Frontal cortex (tissue), 4 donors: ENCODE results near the gene OSBPL7. TPM values are rescaled to one million over a fixed set of nuclear protein-coding genes. Genes with fewer than 3 reads are reported as not detected.

Experiments used
- DNase-seq, 2 donors: peaks; one replicate each; pipeline ENCODE4 v3.0.0; 2012; ENCODE audit warnings: low spot score in 2 of 2
- FAIRE-seq: peaks from 2 replicates; lab custom pipeline; 2012; peaks lifted over from hg19 to GRCh38; lab: Jason Lieb, UNC
- total RNA-seq: library from RNA; depleted of rRNA; stranded (reverse); fragments of >200 nt; gene quantifications from one replicate; pipeline ENCODE4 v1.2.3, GENCODE V29; 2014
- donor health status: control.
- donor health status: control.
- donor health status: control.

OSBPL7 gene
- total RNA-seq, 1 donor from 2014 or later: 7.3 TPM

DNA sequence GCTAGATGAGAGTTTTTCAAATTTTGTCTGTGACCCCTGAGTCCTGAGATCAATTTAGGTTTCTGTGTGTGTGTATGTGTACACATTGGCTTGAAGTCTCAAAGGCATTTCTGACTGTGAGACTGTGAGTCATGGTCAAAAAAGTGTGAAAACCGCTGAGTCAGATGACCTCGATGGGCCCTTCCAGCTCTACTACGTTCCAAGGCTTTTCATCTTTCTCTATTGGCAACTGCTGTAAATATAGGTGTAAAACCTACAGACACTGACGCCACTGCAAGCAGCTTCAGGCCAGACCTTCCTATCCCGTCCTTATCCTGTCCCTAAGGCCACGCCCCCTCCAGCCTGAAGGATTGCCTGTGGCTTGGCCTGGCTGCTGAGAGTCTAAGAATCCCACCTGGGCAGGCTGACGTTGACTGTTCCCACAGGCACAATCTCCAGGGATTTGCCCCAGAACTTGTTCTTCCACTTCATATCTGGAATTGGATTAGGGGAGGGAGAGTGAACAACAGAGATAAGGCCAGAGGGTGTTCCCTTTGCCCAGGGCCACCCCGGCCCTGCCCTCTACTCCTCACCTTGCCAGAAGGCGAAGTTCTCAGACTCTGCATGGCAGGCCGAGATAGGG, 11.3 kb downstream of the OSBPL7 start:
- DNase-seq (no peak), FAIRE-seq (no peak)

DNA sequence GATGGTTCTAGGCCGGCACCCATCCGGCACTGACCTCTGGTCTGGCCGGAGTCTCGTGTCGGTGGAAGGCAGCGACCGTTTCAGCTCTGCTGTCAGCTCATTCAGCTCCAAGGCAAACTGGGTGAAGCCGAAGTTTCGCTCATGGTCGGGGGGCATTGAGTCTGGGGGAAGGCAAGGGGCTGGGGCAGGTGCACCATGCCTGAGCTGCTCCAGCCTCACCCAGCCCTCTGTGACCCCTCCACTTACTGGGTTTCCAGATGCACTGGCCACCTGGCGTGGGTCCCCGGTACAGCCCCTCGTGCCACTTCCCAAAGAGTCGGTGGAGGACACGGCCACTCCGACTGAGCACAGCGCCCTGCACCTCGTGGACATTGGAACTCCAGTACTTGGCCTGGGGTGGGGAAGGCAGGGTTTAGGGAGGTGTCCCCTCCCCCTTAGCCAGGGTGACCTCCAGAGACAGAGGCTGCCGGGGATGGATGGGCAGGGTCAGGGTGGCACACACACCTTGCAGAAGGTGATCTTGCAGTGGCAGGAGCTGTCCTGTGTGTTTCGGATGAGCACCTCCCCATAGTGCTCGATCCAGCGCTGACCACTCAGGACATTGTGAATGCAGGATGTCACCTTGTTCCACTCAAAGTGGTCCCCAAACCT, 12.6 kb downstream of the OSBPL7 start:
- DNase-seq: no peak
- FAIRE-seq: no peak

DNA sequence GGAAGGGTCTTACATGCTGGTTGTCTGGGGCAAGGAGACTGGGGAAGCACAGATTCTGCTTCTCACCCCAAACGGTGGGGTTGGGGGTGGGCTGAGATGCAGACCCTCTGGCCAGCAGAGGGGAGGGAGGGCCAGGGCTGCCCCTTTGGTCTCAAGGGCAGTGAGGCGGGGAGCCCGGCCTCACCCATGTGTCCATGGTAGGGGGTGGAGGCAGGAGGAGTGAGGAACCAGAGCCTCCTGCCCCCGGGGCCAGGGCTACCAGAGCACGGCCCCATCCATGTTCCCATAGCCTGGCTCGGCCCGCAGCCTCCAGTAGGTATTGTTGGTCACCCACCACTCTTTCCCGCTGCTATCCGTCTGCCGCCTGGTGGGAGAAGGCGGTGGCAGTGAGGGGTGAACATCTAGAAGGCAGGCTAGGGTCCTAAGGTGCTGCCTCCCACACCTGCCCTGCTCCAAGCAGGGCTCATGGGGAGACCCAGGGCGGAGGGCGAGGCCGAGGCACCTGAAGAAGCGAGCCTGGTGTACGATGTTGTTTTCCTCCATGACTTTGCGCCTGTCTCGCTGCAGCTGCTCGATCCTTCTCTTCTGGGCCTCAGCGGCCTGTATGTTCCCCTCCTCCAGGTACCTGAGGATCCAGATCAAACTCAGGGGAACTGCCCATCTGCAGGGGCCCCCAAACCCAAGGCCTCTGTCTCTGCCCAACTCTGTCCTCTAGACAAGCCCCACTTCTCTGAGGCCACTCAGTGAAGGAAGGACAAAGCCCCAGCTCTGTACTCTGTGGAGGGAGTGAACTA, 13.4 kb downstream of the OSBPL7 start:
- FAIRE-seq: no peak
- no peak for DNase-seq

DNA sequence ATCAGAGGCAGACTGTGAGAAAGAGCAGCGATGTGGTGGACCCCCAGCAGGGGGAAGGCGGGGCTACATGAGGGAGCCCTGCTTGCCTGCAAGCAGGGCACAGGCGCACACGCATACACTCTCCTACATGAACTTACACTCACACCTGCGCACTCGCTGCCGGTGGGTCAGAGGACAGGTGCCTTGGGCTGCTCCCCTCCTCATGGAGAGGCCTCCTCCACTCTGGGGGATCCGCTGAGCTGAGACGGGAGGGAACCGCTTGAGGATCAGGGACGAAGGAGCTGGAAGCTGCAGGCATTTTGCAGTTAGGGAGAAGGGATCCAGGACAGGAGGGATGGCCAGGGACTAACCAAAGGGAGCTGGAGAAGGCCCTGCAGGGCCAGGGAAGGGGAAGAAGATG, 14.2 kb downstream of the OSBPL7 start:
- FAIRE-seq (no peak), DNase-seq (no peak)

DNA sequence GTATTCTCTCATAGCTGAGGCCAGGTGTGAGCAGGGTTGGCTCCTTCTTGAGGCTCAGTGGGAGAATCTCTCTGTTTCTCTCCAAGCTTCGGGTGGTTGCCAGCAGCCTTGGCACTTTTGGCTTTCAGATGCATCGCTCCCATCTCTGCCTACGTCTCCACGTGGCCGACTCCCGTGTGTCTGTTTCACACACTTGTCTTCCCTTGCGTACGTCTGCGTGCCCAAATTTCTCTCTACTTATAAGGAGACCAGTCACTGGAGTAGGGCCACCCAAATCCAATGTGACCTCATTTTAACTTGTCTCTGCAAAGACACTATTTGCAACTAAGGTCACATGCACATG, 14.7 kb downstream of the OSBPL7 start:
- DNase-seq (no peak), FAIRE-seq (no peak)

DNA sequence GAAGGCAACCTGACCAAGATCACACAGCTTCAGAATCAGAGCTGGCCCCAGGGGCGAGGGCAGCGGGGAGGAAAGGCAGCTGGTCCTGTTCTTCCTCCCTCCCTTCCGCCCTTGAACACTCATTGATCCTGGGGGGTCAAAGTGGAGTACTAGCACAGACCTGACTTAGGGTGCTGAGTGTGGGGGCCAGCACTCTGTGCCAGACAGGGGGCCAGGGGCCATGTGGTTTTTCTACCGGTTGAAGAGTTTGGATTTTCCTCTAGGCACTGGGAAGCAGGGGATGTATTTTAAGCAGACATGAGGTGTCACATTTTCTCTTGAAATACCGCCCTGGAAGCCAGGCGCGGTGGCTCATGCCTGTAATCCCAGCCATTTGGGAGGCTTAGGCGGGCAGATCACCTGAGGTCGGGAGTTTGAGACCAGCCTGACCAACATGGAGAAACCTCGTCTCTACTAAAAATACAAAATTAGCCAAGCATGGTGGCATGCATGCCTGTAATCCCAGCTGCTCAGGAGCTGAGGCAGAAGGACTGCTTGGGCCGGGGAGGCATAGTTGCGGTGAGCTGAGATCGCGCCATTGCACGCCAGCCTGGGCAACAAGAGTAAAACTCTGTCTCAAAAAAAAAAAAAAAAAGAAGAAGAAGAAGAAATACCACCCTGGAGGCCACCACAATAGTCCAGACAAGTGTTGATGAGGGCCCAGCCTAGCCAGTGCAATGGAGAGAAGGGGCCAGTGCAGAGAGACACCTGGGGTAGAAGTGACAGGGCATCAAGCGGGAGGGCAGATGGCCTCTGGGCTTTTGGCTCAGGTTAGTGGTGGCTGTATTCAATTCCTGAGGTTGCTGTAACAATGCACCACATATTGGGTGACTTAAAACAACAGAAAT, 15.3 kb downstream of the OSBPL7 start:
- FAIRE-seq: no peak

DNA sequence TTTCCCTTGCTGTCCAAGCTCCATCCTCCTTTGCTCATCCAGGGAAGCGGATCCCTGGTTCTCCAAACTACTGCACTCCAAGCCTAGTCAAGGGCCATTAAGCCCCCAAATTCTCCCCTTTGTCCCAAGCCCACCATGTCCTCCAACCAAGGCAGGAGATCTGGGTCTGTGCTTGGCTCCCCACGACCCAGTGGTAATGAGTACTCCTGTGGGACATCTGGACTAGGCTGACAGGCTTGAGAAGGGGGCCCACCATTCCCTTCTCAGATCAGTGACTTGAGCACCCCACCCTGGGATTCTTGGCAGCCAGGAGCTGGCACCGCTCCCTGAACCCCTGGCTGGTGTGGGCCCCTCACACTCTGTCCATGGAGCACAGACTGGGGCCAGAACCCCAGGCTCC, 17.1 kb downstream of the OSBPL7 start:
- no peak for DNase-seq
- FAIRE-seq: no peak

More for the DNA sequence above, 15.3 kb downstream of the OSBPL7 start:
- no peak for DNase-seq

DNA sequence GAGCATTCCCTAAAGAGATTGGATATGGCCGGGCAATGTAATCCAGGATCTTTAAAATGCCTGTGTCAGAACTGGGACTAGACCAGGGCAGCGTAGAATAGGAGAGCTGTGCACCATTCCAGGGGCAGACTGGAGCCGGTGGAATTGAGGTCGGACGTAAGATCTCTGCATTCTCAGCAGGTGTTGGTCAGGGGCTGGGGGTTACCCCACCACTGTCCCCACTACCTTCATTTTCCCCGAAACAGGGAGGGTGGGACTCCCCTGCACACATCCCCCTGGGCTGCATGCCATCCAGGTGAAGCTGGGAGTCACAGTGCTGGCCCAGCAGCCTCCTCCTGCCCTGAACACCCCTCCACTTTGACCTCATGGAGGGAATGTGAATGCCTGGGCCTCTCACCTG, 17.8 kb downstream of the OSBPL7 start:
- DNase-seq (no peak), FAIRE-seq (no peak)

DNA sequence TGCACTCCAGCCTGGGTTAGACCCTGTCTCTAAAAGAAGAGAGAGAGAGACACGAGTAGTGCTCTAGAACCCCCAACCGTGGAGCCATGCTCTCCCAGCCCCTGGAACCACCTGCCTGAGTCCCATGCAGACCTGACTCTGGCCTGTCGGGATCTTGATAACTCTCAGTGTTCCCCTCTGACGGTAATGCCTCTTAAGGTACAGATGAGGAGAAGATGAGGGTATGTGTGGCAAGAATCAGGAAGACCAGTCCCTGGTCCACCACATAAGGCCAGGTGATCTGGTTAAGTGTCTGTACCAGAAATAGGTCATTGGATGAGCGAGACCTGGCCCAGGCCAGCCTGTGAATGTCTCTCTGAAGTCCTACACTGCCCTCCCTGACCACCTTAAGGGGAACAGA, 18.4 kb downstream of the OSBPL7 start:
- DNase-seq (no peak), FAIRE-seq (no peak)

DNA sequence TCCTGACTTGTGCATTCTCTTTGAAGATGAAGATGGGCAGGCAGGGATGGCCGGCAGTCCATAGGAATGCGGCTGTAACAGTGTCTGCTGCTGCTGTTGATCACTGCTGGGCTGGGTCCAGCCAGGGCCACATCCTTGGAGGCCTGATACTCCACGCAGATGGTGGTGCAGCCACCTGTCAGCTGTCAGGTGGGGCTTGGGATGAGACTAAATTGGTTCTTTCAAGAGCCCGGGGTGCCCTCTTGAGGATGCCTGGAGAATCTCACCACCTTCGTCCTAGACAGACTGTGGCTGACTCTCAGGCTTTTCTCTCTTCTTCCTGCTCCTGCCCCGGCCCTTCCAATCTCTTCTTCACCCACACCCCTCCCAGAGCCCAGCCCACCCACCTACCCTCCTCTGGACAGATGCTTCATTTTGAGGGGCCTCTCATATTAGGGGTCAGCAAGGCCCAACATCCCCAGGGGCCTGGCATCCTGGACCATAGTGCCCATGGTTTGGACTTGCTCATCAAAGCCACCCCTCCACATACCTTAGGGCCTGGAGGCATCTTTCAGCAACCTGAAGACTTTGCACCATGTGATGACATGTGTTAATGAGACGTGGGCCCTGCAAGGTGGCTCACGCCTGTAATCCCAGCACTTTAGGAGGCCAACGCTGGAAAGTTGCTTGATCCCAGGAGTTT, 19.1 kb downstream of the OSBPL7 start:
- FAIRE-seq (no peak), DNase-seq (peak in 1 of 2 donors; percentile 71)

DNA sequence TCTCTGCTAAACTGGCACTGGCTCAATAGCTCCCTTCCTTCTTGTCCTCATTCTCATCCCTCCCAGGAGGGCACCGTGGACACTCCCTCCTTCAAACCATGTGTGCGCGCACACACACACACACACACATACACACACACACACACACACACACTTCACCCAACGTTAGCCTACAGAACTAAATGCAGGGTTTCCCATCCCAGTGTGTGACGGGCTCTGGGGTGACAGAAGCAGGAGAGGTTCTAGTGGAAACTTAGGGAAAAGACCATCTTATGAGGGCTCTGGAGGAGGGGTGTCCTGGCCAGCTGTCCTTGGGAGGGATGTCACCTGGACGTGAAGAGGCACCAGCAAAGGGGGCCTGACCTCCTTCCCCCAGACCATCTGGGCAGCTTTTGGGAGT, 19.7 kb downstream of the OSBPL7 start:
- no peak for FAIRE-seq
- DNase-seq: no peak

DNA sequence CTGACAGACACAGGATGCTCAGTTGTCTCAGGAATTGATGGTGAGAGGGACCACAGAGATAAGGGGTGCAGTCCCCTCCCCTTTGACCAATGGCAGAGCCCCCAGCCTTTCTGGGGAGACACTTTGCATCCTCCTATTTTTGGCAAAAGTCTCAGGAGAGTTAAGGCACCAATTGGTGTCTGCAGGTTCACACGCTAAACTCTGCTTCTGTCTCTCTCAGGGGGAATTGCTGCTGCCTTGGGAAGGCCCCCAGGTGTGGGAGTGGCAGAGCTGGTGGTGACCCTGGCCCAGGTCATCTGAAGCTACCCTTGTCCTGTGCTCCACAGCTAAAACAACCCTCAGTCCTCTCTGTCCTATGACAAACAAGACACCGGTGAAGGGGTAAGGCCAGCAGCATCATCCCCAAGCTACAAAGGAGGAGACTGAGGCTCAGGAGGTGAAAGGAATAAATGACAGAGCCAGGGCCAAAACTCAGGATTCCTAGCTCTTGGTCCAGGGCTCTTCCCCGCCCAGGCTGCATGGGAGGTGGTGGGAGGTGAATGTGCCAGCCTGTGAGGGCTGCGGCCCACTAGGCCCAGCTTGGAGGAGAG, 20.3 kb downstream of the OSBPL7 start:
- DNase-seq (no peak), FAIRE-seq (no peak)

DNA sequence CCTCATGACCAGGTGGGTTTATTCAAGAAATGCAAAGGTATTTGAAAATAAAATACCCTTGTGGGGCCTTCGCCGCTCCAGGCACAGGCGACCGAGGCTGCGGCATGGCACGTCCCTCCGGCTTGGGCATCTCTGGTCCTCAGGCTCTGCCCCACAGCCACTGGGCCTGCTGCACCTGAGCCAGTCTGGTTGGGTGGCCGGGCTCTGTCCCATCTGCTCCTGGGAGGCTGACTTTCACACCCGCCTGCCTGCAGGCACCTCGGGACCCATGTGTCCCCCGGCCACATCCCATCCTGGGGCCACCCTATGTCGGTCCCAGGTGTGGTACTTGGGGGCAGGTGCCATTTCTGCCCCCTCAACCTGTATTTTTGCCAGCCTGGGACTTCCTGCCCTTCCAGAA, 20.9 kb downstream of the OSBPL7 start:
- FAIRE-seq (no peak), DNase-seq (no peak)

DNA sequence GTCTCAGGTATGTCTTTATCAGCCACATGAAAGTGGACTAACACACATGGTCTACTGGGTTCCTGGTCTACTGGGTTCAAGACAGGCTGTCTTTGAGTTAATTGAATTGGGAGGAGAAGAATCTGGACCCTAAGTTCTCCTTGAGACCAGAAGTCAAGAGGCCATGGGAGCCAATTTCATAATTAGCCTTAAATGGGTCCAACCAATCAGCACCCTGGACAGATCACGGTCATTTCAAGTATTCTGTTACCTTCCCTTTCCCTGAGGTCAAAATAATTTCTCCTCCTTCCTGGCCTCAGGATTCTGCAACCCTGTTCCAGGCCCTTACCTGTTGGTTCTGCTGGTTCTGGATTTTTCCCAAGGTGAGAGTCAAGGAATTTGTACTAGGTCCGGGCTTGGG, 23.8 kb downstream of the OSBPL7 start:
- DNase-seq: no peak
- FAIRE-seq: no peak

DNA sequence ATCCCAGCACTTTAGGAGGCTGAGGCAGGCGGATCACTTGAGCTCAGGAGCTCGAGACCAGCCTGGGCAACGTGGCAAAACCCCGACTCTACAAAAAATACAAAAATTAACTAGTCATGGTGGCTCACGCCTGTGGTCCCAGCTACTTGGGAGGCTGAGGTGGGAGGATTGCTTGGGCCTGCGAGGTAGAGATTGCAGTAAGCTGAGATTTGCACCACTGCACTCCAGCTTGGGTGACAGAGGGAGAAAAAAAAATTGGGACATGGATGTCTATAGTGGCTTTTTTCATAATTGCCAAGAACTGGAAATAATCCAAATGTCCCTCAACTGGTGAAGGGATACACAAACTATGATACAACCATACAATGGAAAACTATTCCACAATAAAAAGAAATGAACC, 28.6 kb downstream of the OSBPL7 start:
- FAIRE-seq: no peak
- DNase-seq: no peak

DNA sequence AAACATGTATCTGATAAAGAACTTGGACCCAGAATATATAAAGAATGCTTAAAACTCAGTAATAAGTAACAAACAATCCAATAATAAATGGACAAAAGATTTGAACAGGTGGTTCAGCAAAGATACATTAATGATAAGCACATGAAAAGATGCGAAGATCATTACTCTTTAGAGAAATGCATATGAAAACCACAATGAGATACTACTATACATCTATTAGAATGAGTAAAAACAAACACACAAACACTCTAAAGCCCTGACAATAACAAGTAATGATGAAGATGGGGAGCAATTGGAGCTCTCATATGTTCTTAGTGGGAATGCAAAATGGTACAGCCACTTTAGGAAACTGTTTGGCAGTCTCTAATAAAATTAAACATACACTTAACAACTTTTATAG, 29.1 kb downstream of the OSBPL7 start:
- FAIRE-seq (no peak), DNase-seq (no peak)

DNA sequence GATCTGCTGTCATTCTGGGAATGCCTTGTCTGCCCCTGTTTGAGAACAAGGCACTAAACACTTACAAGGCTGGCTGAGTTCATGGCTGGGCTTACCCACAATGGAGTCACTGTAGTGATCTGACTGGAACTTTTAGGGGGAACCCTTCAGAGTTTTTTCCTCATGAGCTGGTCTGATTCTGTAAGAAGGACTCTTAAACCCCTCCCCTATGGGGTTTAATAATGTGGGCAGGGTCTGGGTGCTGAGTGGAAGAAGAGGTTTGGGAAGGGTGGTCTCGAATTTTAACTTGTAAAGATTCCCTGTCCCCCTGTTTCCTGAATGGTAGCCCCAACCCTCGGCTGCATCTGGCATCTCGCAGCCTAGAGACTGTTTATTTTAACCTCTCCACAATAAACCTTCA, 30.6 kb downstream of the OSBPL7 start:
- no peak for DNase-seq
- FAIRE-seq: no peak

DNA sequence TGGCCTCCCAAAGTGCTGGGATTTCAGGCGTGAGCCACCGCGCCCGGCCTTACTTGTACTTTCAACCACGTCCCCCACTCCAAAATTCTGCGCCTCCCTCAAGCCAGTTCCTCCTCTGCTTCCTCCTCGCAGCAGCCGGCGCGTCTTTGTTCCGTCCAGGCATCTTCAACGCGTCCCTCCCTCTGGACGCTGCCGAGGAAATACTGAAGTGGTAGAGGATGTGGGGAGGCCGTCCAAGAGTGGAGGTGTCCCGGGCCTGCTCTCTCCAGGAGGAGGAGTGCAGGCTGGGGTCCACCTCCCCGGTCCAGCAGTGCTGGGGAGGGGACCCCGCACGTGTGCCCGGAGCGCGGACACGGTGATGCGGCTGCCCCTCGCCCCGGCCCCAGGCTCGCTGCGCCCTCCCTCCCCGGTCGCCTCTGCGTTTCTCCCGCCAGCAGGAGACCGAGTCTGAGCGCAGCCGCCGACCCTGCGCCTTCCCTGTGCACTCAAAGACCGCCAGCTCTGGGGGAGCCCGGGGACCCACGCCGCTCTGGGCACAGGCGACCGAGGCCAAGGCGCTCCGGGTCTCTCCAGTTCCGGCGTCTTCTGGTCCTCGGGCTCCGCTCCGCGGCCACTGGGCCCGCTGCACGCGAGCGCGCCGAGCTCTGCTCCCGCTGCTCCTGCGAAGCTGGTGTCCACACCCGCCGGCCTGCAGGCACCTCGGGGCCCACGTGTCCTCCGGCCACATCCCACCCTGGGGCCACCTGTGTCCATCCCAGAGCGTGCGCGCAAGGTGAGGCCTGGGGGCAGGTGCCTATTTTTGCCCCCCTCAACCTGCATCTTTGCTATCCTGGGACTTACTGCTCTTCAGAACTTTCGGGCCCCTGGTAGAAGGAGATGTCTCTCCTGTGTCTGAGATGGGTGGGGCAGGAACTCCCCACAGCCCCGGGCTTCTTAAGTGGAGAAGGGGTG, 31.7 kb downstream of the OSBPL7 start:
- FAIRE-seq: no peak
- peak; percentile 60 to 78 for DNase-seq
